Muscle of leg (tissue), 11 donors: ENCODE results near the gene TECPR1. TPM values are rescaled to one million over a fixed set of nuclear protein-coding genes. Genes with fewer than 3 reads are reported as not detected.
A peak's percentile ranks its signal among the peaks of the same experiment; 100 is the strongest.

ENCODE experiments used
- DNase-seq: peaks from one replicate; pipeline ENCODE4 v3.0.0; 2013
- H3K27ac ChIP-seq: one replicate; pipeline ENCODE4 v1.5.1; 2013; ENCODE audit warnings: mild to moderate bottlenecking, low read length, control low read depth
- H3K27me3 ChIP-seq: one replicate; pipeline ENCODE4 v1.6.1; 2013; ENCODE audit warnings: low read length; ENCODE audit not compliant: control insufficient read depth, insufficient read depth
- H3K36me3 ChIP-seq: one replicate; pipeline ENCODE4 v1.6.1; 2013; ENCODE audit warnings: low read length; ENCODE audit not compliant: control insufficient read depth, insufficient read depth
- H3K4me1 ChIP-seq: one replicate; pipeline ENCODE4 v1.6.1; 2013; ENCODE audit warnings: low read length; ENCODE audit not compliant: control insufficient read depth, insufficient read depth
- H3K4me3 ChIP-seq: one replicate; pipeline ENCODE4 v1.5.1; 2013; ENCODE audit warnings: low read length, control low read depth
- H3K9me3 ChIP-seq: replicated peaks from 2 replicates; pipeline ENCODE4 v1.6.1; 2013; ENCODE audit warnings: low read depth, low read length; ENCODE audit not compliant: control insufficient read depth
- WGBS: methylation state at CpG from one replicate; pipeline ENCODE4 v1.1.5; 2013; ENCODE audit warnings: missing lambda C conversion rate; ENCODE audit not compliant: insufficient coverage; 5-methylcytosine and 5-hydroxymethylcytosine counted together
- polyA plus RNA-seq, 8 donors: library from polyadenylated mRNA; unstranded; fragments of 120-200 nt; gene quantifications; one replicate each; pipeline versions ENCODE4 v1.2.1 to v1.2.3, GENCODE V29; 2013; ENCODE audit warnings: inconsistent platforms in 1 of 8, low replicate concordance in 1 of 8; ENCODE audit not compliant: insufficient read length in 8 of 8, insufficient read depth in 1 of 8
- total RNA-seq: library from RNA; stranded (reverse); fragments of 120-200 nt; gene quantifications from one replicate; pipeline ENCODE4 v1.2.4, GENCODE V29; 2013

TECPR1 gene
- total and polyA plus RNA-seq, 9 donors: 14.4 to 26.5 (median 17.2) TPM

DNA sequence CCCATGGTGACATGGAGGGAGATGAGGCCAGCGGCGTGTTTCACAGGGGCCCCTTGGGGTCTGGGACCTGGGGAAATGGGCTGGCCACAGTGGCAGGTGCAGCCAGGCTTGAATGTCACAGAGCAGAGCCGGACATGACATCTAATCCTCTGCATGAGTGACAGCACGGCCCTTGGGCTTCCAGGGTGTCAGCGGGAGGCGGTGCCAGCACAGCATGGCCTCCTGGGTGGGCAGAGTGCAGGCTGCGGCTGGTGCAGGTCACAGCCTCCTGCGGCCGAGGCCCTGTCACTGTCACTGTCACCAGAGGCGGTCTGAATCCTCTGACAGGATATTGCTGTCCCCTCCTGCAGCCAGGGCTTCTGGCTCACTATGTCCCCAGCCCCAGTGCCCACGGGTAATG is 22.6 kb downstream of the TECPR1 start:
- peaks cover 40% of the 10 kb centered on the region for H3K36me3 ChIP-seq
- H3K4me1 ChIP-seq: peaks cover 11% of the 10 kb centered on the region
- no peak overlapping the region for H3K4me3 ChIP-seq
- H3K9me3 ChIP-seq: no peaks in the 10 kb centered on the region
- peak; percentile 66 for DNase-seq
- WGBS: 74% methylated on average over 10 of the region's 11 CpGs
- H3K27me3 ChIP-seq: no peaks in the 10 kb centered on the region
- peak overlapping the region; percentile 62 for H3K27ac ChIP-seq

DNA sequence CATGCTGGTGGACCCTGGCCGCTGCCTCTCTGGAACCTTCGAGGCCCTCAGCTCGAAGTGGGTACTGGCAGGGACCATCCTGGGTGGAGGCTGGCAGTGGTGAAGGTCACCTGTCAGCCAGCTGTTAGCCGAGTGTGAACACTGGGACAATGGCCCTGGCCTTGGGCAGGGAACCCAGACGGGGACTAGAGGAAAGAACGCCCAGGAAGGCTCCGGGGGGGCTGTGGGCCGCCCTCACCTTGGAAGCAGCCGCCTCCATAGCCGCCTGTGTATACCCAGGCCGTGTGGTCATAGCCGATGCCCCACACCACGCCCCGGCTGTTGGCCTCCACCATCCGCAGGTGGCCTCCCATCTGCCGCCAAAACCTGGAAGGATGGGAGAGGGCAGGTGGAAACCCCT is 23.2 kb downstream of the TECPR1 start:
- peak overlapping the region; percentile 62 for H3K27ac ChIP-seq
- WGBS: 92% methylated on average over 15 of the region's 16 CpGs
- DNase-seq: no peak
- H3K4me1 ChIP-seq: peaks cover 11% of the 10 kb centered on the region
- H3K36me3 ChIP-seq: peaks cover 39% of the 10 kb centered on the region
- no peaks in the 10 kb centered on the region for H3K27me3 ChIP-seq
- H3K9me3 ChIP-seq: no peaks in the 10 kb centered on the region
- no peak overlapping the region for H3K4me3 ChIP-seq

DNA sequence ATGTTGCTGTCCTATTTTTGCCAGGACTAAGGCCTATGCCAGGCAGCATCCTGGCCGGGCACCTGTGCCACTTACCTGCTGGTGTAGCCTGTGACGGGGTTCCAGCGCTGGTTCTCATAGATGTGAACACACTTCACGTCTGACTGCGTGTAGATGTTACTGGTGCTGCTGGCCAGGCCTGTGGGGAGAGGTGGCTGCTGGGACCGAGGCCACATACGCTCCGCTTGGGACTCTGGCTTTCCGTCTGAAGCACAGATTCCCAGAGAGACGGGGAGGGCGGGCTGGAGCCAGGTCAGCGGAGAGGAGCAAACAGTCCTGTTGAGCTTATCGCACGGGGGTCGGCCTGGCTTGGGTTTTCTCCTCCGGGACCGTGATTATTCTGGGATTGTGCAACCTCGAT is 24.1 kb downstream of the TECPR1 start:
- Histone ChIP-seq H3K27me3 (no peaks in the 10 kb centered on the region), H3K9me3 (no peaks in the 10 kb centered on the region), H3K4me1 (peaks cover 11% of the 10 kb centered on the region), H3K4me3 (no peak overlapping the region), H3K27ac (no peak overlapping the region), H3K36me3 (peaks cover 34% of the 10 kb centered on the region)
- WGBS: 81% methylated on average over 15 of the region's 18 CpGs
- DNase-seq: no peak

DNA sequence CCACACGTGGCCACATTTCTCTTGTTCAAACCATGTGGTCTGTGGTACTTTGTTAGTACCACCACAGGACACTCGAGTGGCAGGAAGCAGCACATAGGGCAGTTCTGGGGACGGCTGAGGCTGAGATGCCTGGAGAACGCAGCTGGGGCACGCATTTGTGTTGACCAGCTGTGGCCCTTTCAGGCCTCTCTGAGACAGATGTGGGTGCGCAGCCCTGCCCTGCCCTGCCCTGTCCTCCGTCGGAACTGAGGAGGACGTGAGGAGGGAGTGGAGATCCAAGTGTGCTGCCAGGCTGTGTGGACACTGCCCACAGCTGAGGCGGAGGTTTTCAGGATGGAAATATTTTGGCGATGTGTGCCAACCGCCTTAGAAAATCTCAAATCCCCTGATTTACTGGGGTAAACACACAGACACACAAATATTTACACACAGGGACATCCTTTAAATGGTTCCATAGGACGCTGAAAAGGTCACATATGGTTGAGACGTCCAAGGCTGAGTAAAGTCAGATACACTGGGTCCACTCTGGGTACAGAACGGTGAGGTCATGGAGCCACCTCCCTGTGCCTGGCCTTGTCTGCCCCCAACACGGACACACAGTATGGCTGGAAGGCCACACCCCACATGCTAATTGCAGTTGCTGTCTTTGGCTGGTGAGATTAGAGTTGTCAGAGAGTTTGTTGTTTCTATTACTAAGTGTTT is 26.0 kb downstream of the TECPR1 start:
- Histone ChIP-seq H3K36me3 (peaks cover 48% of the 10 kb centered on the region), H3K4me3 (no peak overlapping the region), H3K27me3 (no peaks in the 10 kb centered on the region), H3K4me1 (peaks cover 11% of the 10 kb centered on the region), H3K9me3 (no peaks in the 10 kb centered on the region), H3K27ac (no peak overlapping the region)
- WGBS: 89% methylated on average over 9 of the region's 16 CpGs
- DNase-seq: no peak

DNA sequence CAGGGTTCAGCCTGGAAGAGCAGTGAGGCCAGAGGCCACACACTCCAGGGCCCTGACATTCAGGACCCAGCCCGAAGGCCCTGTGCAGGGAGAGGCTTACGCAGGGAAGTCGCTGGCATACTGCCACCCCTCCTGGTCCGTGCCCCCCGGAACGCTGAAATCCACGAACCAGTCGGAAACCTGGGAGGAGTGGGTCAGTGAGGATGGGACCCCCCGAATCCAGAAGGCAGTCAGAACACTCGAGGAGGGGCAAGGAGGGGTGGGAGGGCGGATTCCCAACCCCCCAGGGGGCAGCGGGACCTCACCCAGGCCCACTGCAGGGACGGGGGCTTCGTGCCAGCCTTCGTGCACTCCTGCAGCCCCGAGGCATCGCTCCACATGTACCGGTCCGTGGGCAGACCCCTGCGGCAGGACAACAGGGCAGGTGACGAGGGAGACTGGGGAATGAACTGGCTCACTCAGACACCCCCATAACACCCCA is 27.3 kb downstream of the TECPR1 start:
- Histone ChIP-seq H3K27ac (no peak overlapping the region), H3K27me3 (no peaks in the 10 kb centered on the region), H3K9me3 (no peaks in the 10 kb centered on the region), H3K36me3 (peaks cover 43% of the 10 kb centered on the region), H3K4me3 (no peak overlapping the region), H3K4me1 (peaks cover 11% of the 10 kb centered on the region)
- WGBS: 83% methylated on average over 12 of the region's 21 CpGs
- no peak for DNase-seq

DNA sequence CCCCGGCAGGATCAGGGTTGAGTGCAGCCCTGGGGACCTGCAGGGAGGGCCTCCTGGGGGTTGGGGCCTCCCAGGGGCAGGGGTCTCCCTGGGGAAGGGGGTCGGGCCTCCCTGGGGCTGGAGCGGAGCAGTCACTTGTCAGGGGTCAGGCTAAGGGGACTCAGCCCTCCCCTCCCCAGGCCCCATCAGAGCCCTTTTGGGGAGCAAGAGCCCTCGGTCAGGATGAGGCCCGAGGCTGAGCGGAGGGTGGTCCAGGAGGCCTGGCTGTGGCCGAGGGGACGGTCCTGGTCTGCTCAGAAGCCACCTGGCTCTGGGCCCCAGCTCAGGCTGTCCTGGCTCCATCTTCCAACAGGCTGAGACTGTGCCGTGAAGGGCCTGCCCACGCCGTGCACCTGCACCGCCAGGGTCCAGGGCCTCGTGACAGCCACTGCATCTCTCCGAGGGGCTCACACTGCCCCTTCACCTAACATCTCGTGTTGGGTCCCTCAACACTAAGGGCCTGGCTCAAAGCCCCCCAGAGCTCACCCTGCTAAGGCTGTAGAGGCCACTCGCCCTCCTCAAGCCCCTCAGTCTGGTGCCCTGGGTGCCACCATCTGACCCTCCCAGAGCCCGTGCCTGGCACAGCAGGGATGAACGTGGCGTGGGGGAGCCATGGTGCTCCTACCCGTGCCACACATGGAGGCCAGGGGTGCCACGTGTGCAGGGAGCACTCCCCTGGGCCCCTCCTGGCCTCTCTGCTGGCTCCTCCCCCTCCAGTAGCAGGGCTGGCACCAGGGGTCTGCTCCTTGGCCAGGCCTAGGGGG is 27.9 kb downstream of the TECPR1 start:
- H3K4me1 ChIP-seq: peaks cover 8% of the 10 kb centered on the region
- H3K27me3 ChIP-seq: no peaks in the 10 kb centered on the region
- no peak overlapping the region for H3K27ac ChIP-seq
- no peak for DNase-seq
- H3K36me3 ChIP-seq: peaks cover 39% of the 10 kb centered on the region
- H3K4me3 ChIP-seq: no peak overlapping the region
- H3K9me3 ChIP-seq: no peaks in the 10 kb centered on the region
- WGBS: 74% methylated on average over 21 of the region's 21 CpGs

DNA sequence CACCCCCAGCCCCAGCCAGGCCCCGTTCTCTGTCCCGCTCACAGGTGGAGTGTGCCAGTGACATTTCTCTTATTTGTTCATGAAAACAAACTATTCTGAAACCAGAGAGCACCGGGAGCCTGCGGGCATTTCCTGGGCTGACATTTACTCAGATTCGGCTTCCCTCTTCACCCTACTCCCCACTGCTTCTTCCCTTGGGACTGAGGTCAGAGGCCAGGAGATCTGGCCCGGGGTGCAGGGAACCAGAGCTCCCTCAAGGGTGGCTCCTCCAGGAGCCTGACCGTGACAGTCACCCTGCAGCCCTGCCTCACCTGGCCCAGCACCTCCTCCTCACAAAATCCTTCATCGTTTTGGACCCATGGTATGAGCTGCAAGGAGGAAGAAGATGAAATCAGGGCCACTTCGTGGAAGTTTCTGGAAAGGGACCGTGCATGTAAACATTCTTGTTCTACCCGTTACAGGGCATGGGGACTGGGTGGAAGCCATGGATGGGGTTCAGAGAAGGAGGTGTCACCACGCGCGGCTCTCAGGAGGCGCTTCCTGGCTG is 28.6 kb downstream of the TECPR1 start:
- no peak overlapping the region for H3K27ac ChIP-seq
- 81% methylated on average over 11 of the region's 15 CpGs for WGBS
- no peak overlapping the region for H3K4me3 ChIP-seq
- H3K9me3 ChIP-seq: no peaks in the 10 kb centered on the region
- H3K27me3 ChIP-seq: no peaks in the 10 kb centered on the region
- DNase-seq: no peak
- H3K36me3 ChIP-seq: peaks cover 38% of the 10 kb centered on the region
- H3K4me1 ChIP-seq: peaks cover 1% of the 10 kb centered on the region

DNA sequence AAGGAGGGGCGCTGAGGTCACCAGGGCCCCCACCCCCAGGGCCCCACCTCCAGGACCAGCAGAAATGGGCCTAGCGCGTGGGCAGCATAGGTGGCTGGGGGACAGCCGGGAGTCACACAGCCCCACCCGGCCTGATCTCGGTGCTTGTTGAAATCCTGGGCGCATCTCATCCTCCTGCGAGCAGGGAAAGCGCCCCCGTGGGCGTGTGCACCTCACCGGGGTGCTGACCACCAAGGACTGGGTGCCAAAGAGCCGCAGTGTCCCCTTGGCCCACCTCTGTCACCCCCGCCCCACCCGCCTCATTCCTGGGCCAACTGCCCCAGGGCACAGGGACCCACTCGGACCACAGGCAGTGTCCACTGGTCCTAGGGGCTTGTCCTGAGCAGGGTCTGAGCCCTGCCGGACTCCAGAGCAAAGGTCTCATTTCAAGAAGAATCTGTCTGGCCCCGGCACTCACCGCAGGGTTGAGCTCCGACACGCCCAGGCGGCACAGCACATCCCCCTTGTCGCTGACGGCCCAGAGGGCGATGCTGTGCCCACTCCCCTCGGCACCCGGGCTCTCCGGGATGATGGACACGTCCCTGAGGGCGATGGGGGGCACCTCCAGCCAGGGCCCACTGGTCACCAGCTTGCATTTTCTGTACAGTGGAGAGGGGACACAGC is 29.4 kb downstream of the TECPR1 start:
- no peak overlapping the region for H3K4me3 ChIP-seq
- H3K36me3 ChIP-seq: peaks cover 32% of the 10 kb centered on the region
- peaks cover 4% of the 10 kb centered on the region for H3K4me1 ChIP-seq
- H3K9me3 ChIP-seq: no peaks in the 10 kb centered on the region
- DNase-seq: no peak
- H3K27ac ChIP-seq: no peak overlapping the region
- H3K27me3 ChIP-seq: no peaks in the 10 kb centered on the region
- WGBS: 96% methylated on average over 28 of the region's 30 CpGs

DNA sequence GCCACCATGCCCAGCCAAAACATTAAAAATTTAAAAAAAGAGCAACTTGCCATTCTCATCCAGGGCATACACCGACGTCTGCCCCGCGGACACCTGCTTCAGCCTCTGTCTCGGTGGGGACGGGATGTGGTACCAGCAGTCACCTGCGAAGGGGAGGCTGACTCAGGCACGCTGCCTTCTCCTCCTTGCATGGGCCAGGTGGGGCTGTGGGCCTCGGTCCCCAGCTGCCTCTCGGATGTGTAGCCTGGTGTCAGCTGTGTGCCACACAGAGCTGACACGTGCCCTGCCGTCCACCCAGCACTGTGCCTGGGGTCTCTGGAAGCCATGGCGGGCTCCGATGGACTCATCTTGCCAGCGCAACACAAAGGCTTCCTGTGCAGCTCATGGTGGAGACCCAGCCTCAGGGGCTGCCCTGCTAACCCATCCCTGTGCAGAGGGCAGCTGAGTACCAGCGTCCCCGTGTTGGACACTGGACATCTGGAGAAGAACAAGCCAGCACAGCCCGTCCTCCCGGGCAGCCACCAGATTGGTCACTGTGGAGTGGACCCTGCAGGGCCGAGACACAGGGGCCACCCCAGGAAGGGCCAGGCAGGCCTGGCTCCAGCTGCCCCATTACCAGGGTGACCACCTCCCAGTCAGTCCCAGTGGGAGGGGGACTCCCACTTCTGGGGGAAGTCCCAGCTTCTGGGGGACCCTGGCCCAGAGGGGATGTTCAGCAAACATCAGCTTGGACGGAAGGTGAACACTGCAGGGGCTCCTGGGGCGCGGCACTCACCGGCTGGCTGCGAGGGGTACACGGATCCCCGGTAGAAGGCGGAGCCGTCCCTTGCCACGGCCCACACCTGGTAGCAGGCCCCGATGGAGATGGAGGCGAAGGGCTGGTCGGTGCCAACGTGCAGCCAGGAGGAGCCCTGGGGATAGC is 30.2 kb downstream of the TECPR1 start:
- WGBS: 94% methylated on average over 34 of the region's 34 CpGs
- H3K36me3 ChIP-seq: peaks cover 40% of the 10 kb centered on the region

More for the DNA sequence above, 30.2 kb downstream of the TECPR1 start:
- H3K4me3 ChIP-seq: no peak overlapping the region
- no peaks in the 10 kb centered on the region for H3K27me3 ChIP-seq
- no peak overlapping the region for H3K27ac ChIP-seq
- no peaks in the 10 kb centered on the region for H3K9me3 ChIP-seq
- H3K4me1 ChIP-seq: peaks cover 4% of the 10 kb centered on the region
- no peak for DNase-seq
